HT-29 (cell line): ENCODE measurements around the gene CHL1. TPM values are rescaled to one million over a fixed set of nuclear protein-coding genes. Genes with fewer than 3 reads are reported as not detected.

ENCODE experiments used
- DNase-seq: peaks from one replicate; pipeline ENCODE4 v3.0.0-alpha.2; 2015; ENCODE audit warnings: low spot score
- total RNA-seq: library from RNA; depleted of rRNA; stranded (reverse); fragments of >200 nt; shearing (Covaris generic); gene quantifications from 2 replicates; pipeline ENCODE4 v1.2.3, GENCODE V29; 2014; rRNA removed

The CHL1 gene
- not detected in 2 replicates for total RNA-seq

GRCh38 chr3:196311-197148 lies at the start of gene CHL1:
TSS of gene CHL1 (plus strand) at chr3:196763. CDS start at chr3:319777, 123,014 bp downstream.
- DNase-seq = no peak

DNA sequence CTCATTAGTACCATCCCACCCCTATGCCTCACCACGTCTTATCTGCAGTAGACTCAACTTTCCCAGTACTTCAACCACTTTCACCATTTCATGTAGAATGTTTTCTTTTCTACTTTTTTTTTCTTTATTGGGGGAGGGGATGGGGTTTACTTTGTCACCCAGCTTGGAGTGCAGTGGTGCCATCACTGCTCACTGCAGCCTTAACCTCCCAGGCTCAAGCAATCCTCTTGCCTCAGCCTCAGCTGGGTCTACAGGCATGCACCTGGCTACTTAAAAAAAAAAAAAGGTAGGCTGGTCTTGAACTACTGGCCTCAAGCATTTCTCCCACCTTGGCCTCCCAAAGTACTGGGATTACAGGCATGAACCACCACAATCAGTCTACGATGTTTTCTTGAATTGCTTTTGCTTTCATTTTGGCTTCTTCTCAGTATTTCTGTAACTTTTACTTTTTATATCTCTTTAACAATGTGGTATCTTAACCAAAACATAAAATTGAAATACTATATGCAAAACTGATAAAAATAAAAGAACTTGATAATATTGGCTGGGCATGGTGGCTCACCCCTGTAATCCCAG lies 44.9 kb upstream of the CHL1 start:
- DNase-seq = no peak

DNA sequence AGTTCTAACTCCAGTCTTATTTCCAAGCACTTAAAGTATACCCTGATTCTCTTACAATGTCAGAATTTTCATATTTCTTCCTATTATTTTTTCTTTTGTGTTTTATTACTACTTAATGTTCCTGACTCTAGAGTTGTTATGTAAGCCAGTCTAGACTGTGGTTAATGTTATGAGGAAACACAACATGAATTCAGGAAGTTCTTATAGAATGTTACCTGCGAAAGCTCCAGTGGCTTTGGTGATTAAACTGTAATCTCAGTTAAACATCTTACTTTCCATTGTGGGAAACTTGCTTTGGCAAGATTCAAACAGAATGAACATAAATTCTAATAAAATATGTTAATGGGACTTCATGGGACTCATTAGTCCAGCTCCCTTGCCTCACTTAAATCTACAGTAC lies 36.6 kb upstream of the CHL1 start:
- DNase-seq = no peak

DNA sequence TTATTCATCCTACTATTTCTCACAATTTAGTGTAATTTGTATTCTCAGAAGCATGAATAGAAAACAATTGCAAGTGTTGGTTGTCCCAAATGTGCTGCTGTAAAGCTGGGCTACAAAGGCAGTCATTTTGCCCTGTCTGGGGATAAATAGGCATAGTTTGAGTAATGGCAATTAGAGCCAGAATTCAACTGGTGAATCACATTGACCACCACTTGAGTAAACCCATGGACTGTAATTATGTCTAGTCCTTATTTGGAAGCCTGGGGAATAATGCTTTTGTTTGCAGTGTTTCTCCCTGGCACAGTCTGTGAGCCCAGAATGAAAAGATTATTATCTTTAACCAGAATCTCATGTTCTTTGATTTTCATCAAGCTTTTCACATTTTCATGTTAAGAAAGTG lies 30.5 kb upstream of the CHL1 start:
- no peak for DNase-seq

- no peak for DNase-seq
These were observed 29.8 kb upstream of the CHL1 start for GRCh38 chr3:166799-167198.

- DNase-seq = no peak
These were observed 22.7 kb upstream of the CHL1 start for GRCh38 chr3:173886-174285.

GRCh38 chr3:184976-185375 lies 11.6 kb upstream of the CHL1 start:
- no peak for DNase-seq

- no peak for DNase-seq
These were observed 4.2 kb upstream of the CHL1 start for GRCh38 chr3:192215-192929.

DNA sequence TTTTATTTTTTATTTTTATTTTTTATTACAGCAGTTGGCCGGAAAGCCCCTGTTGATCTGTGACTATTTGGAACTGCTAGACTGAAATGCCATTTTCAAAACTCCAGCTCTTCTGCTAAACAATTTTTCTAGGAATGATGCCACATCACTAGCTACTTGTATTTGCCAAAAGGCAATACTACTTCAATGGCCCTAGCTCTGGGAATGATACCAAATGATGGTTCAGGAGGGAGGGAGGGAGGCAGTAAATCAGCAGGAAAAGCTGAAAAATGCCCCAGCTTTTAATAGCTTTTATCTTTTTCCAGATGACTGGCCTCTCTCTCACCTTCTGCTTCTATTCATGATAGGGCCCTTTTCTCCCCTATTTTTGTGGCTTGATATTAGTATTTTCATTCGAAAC lies 2.6 kb upstream of the CHL1 start:
- DNase-seq = no peak

DNA sequence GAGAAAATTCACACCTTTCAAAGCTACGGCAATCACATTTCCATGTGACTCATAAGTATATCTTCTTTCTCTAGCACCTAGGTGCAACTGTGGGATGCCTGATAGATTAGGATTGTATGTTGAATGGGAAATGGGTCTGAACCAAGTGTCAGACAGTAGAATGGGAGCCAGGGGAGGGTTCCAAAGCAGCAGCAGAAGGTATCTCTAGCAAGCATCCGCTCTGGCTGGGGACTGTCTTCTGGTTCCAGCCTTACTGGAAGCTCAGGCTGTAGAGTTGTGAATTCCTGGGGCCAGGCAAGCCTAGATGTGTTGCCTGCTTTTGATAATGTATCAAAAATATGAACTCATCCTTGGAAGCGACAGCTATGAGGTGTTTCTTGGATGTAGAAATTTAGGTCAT lies 2.1 kb upstream of the CHL1 start:
- no peak for DNase-seq

GRCh38 chr3:195666-196065 lies 897 bp upstream of the CHL1 start:
- DNase-seq = no peak

DNA sequence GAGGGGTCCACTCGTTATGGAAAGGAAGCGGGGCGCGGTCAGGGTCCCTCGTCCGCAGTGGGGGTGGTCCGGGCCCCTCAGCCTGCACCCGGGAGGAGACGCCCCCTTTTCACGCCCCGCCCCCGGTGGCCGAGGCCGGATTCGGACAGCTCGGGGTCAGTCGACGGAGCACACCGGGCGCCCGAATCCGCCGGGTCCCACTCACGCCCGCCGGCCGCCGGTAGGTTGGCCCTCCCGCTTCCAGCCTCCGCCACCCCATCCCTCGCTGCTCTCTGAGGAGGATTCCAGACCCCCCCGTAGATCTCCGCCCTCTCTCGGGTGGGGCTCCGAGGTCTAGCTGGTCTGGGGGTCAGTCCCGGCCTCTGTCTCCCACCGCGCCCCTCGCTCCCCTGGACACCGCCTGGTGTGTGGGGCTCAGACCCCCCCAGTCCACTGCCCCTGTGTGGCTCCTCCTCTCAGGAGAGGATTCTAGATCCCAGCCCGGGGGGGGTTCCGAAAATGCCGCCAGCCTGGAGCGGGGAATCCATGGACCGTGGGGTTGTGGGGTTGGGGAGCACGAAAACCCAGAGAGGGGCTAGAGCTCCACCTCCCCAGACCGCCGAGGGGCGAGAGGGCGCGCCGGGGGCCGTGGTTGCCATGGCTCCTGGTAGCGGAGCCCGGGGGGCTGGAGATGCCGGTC lies 725 bp downstream of the CHL1 start:
- DNase-seq = no peak

DNA sequence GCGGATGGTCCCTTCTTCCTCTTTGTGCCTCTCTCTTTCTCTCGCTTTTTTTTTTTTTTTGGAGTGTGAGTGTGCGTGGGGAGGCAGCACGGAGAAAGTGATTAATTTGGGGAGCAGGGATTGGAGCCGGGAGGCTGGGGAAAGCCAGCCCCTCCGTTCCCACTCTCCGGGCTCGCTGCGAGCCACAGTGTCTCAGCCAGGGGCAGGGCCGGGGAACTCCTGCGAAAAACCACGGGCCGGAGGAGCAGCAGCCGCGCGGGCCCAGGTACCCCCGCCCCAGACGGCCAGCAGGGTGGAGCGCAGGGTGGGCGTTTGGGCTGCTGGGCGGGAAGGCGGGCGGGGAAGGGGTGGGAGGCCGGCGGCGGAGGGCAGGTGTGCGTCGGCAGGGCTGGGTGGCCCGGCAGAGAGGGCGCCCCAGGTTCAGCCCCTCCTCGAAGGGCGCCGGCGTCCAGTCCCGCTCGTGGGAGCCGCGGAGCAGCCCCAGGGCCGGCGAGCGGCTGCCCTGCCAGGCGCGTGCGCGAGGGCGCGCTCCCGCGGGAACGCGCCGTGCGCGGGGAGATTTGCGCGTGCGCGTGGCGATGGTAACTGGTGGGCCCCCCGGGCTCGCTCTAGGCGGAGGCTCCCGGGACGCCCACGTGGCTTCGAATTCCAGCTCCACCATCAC lies 1.4 kb downstream of the CHL1 start:
- no peak for DNase-seq

- no peak for DNase-seq
These were observed 3.3 kb downstream of the CHL1 start for GRCh38 chr3:199835-200234.

DNA sequence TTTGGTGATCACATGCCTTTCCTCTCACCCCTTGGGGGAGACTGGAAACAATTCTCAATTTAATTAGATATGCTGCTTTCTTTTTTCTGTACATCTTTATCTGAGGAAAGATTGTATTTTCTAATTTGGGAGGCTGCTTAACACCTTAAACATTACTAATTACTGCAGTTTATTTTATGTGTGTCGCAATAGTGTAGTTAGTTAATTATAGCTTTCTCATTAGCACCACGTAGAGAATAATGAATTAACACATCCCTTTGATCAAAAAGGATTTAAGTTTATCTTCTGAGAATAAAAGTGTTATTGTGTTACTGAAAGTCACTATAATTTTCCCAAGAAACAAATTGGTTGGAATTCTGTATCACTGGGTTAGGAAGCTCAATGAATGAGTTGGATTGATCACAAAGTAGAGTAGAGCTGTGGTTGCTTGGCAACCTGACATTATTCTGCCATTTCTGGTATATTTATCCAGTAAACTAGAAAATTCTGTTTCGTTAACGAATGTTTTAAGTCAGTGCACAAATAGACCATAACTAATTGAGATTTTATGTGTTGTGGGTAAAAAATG lies 4.3 kb downstream of the CHL1 start:
- DNase-seq = no peak

DNA sequence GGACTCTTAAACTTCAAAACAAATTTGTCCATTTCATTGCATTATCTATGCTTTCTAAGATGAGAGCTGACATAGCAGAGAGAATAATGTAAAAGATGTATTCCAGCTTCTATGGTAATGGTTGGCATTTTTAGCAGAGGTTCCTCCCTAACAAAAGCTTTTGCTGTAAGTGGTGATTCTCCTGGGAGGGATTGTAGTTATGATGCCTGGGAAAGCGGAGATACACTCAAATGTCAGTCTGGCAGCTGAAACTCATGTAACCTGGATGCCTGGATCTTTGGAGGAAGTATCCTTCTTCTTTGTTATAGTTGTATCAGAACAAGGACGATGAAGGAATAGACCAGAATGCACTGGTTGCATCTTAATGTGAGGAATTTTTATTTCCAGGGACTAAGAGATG lies 7.5 kb downstream of the CHL1 start:
- DNase-seq = no peak

DNA sequence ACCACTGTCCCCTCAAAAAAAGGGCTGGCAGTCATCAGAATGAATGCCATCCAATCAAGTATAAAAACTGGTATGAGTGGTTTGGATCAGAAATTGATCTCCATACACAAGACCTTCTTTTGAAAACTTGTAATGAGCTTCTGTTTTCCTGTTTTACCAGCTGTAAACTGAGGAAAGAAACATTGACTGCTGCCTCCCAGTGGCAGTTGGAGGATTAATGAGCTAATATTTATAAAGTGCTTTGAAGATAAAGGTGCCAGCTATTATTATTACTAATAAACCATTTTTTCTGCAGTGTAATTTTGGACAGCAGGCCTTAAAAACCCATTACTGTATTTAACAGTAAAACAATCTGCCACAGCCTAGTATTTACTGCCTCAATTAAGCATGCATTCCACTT lies 11.4 kb downstream of the CHL1 start:
- no peak for DNase-seq

DNA sequence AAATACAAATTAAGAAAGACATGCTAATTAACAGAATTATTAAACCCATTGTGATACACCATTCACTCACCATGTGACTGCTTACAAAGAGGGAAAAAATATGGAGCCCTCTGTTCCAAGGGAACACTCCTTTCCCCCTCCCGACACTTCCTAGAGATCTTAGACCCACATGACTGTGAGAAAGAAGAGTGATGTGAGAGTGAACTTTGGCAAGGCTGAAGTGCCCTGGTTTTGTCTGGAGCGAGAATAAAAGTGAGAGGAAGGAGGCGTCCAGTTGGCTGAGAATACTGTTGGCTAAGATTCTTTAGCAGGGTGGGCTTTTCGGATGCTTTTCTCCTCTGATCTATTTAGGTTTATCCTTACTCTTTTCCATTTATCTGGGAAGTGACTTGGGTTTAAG lies 14.1 kb downstream of the CHL1 start:
- no peak for DNase-seq

GRCh38 chr3:212432-212831 lies 15.9 kb downstream of the CHL1 start:
- DNase-seq = no peak

DNA sequence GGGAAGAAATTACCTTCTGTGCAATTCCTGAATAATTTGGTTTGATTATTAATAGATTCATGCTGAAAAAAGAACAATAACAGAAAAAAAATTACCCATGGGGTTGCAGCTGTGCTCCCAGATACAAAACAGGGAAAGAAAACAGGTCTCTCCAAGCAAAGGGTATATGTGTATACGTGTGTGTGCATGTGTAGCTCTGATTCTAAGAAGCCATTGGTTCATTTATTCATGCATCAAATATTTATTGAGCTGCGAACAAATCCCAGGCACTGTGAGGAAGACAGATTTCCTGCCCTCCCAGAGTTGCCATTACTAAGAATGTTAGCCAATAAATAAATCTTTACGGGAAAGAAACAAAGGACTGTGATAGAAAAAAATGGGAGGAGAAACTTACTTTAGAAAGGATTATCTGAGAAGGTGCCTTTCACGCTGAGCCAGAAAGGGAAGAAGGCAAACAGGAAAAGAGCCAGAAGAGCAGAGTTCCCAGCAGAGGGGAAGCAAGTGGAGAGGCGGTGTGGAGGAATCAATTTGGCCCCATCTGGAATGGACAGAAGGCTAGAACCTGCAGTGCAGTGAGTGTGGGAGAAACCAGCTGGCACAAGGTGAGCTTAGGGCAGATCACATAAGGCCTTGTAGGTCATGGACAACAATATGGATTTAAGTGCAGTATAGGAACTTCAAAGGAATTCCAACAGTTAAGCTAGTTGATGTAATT lies 20.7 kb downstream of the CHL1 start:
- DNase-seq = no peak

GRCh38 chr3:217948-218347 lies 21.4 kb downstream of the CHL1 start:
- DNase-seq = no peak
